Neural cell (in vitro differentiated cells): ENCODE data around the gene ROR1. TPM values are rescaled to one million over a fixed set of nuclear protein-coding genes. Genes with fewer than 3 reads are reported as not detected.

Experiments
- H2AFZ ChIP-seq: fragments of 200-600, 300-800 bp; sonication (generic), shearing (Covaris generic); 2 replicates; pipeline ENCODE4 v1.6.0; 2014; ENCODE audit warnings: low read depth, mild to moderate bottlenecking, antibody characterized with exemption, low read length, moderate library complexity
- H3F3A ChIP-seq: fragments of 200-600 bp; shearing (Covaris generic); 2 replicates; pipeline ENCODE4 v1.6.1; 2016; ENCODE audit warnings: mild to moderate bottlenecking, moderate library complexity, mixed read lengths, antibody characterized with exemption, low read length; ENCODE audit not compliant: insufficient read depth, poor library complexity, severe bottlenecking
- H3K27ac ChIP-seq: fragments of 200-600, 300-800 bp; sonication (generic), shearing (Covaris generic); 2 replicates; pipeline ENCODE4 v1.5.1; 2014; ENCODE audit warnings: mild to moderate bottlenecking, low read length, moderate library complexity
- H3K27me3 ChIP-seq: fragments of 300-800, 200-600 bp; sonication (generic), shearing (Covaris generic); 2 replicates; pipeline ENCODE4 v1.6.0; 2014; ENCODE audit warnings: mild to moderate bottlenecking, low read depth, low read length, moderate library complexity; ENCODE audit not compliant: insufficient read depth
- H3K36me3 ChIP-seq: fragments of 300-800, 200-600 bp; sonication (generic), shearing (Covaris generic); 2 replicates; pipeline ENCODE4 v1.5.1; 2014; ENCODE audit warnings: mild to moderate bottlenecking, antibody characterized with exemption, low read length, moderate library complexity; ENCODE audit not compliant: insufficient read depth
- H3K4me2 ChIP-seq: fragments of 300-800, 200-600 bp; sonication (generic), shearing (Covaris generic); 2 replicates; pipeline ENCODE4 v1.6.0; 2014; ENCODE audit warnings: mild to moderate bottlenecking, low read length
- H3K4me3 ChIP-seq: fragments of 300-800, 200-600 bp; sonication (generic), shearing (Covaris generic); 2 replicates; pipeline ENCODE4 v1.5.1; 2014; ENCODE audit warnings: mild to moderate bottlenecking, low read length, moderate library complexity
- H3K79me2 ChIP-seq: fragments of 200-600 bp; shearing (Covaris generic); replicated peaks from 2 replicates; pipeline ENCODE4 v1.6.0; 2014; ENCODE audit warnings: mild to moderate bottlenecking, low read length, moderate library complexity; ENCODE audit not compliant: insufficient read depth
- H3K9ac ChIP-seq: fragments of 300-800, 200-600 bp; sonication (generic), shearing (Covaris generic); 2 replicates; pipeline ENCODE4 v1.6.1; 2016; ENCODE audit warnings: mild to moderate bottlenecking, low read length, mixed read lengths
- H3K9me2 ChIP-seq: fragments of 200-600 bp; shearing (Covaris generic); 2 replicates; pipeline ENCODE4 v1.6.1; 2016; ENCODE audit warnings: mild to moderate bottlenecking, low read length, mixed read lengths; ENCODE audit not compliant: insufficient read depth
- H3K9me3 ChIP-seq: fragments of 200-600, 300-800 bp; sonication (generic), shearing (Covaris generic); 2 replicates; pipeline ENCODE4 v1.6.1; 2016; ENCODE audit warnings: mild to moderate bottlenecking, mixed run types, low read length, moderate library complexity, mixed read lengths
- H4K20me1 ChIP-seq: fragments of 200-600 bp; shearing (Covaris generic); 2 replicates; pipeline ENCODE4 v1.6.1; 2016; ENCODE audit warnings: mild to moderate bottlenecking, mixed run types; ENCODE audit not compliant: insufficient read depth
- EP300 ChIP-seq: fragments of 450-650 bp; conservative IDR thresholded peaks from 2 replicates; pipeline ENCODE4 v1.6.1; 2014; ENCODE audit warnings: antibody characterized with exemption, mild to moderate bottlenecking, moderate library complexity; ENCODE audit not compliant: poor library complexity, severe bottlenecking
- EZH2 ChIP-seq: fragments of 200-600, 300-800 bp; shearing (Covaris generic), sonication (generic); IDR thresholded peaks from 2 replicates; pipeline ENCODE4 v1.6.1; 2014; ENCODE audit warnings: antibody characterized with exemption, low read length, borderline replicate concordance, mild to moderate bottlenecking; ENCODE audit not compliant: insufficient read depth, poor library complexity, severe bottlenecking
- MXI1 ChIP-seq: fragments of 450-650 bp; conservative IDR thresholded peaks from 2 replicates; pipeline ENCODE4 v1.6.1; 2014; ENCODE audit warnings: antibody characterized with exemption, mild to moderate bottlenecking; ENCODE audit not compliant: poor library complexity, severe bottlenecking
- POLR2AphosphoS5 ChIP-seq: IDR thresholded peaks from 2 replicates; pipeline ENCODE4 v1.6.1; 2012
- RAD21 ChIP-seq: fragments of 450-650 bp; conservative IDR thresholded peaks from 2 replicates; pipeline ENCODE4 v1.6.1; 2014; ENCODE audit warnings: antibody characterized with exemption, mild to moderate bottlenecking, moderate library complexity
- SMC3 ChIP-seq: fragments of 450-650 bp; conservative IDR thresholded peaks from 2 replicates; pipeline ENCODE4 v1.6.1; 2014; ENCODE audit warnings: antibody characterized with exemption, mild to moderate bottlenecking, moderate library complexity; ENCODE audit not compliant: poor library complexity
- TAF1 ChIP-seq: IDR thresholded peaks from 2 replicates; pipeline ENCODE4 v1.6.1; 2012; ENCODE audit warnings: low read depth
- polyA plus RNA-seq: library from polyadenylated mRNA; depleted of rRNA; stranded (reverse); fragments of >200 nt; gene quantifications from 2 replicates; pipeline ENCODE4 v1.2.3, GENCODE V29; 2014
- TF ChIP-seq, protein P1 (sequence below): fragments of 450-650 bp; IDR thresholded peaks from 2 replicates; pipeline ENCODE4 v1.5.1; 2014; ENCODE audit warnings: antibody characterized with exemption, mild to moderate bottlenecking, moderate library complexity; ENCODE audit not compliant: poor library complexity, severe bottlenecking
- TF ChIP-seq, protein P2 (sequence below): IDR thresholded peaks from 2 replicates; pipeline ENCODE4 v1.6.1; 2012; ENCODE audit warnings: borderline replicate concordance

The ROR1 gene
- polyA plus RNA-seq, 1 donor from 2014 or later = 0.27 TPM

DNA sequence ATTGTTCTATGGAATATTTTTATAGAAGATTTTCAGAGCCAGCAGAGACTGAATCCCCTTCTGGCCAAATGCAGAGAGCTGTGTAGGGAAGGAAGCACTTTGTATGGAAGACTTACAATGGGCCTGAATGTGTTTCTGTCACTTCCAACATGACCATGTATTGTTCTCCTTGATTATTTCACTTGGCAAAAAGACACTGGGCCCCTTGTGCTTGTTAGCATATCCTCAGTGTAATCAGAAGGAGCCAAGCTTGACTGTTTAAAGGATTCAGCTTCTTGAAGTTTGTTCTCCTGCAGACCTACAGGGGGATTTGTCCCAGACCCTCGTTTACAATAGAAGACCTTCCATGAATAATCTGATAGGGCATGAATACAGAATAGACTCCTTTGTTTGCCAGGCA lies 381.5 kb downstream of the ROR1 start:
- H2AFZ ChIP-seq = no peak overlapping the region
- H3K9ac ChIP-seq = no peak overlapping the region
- H3K4me2 ChIP-seq = no peak overlapping the region
- no peaks in the 10 kb centered on the region for H3K9me3 ChIP-seq
- no peaks in the 10 kb centered on the region for H4K20me1 ChIP-seq
- no peaks in the 10 kb centered on the region for H3F3A ChIP-seq
- TF ChIP-seq MXI1 (no peak), RAD21 (no peak), EZH2 (no peak), POLR2AphosphoS5 (no peak), EP300 (no peak), SMC3 (no peak), TAF1 (no peak)
- TF ChIP-seq, protein P1, sequence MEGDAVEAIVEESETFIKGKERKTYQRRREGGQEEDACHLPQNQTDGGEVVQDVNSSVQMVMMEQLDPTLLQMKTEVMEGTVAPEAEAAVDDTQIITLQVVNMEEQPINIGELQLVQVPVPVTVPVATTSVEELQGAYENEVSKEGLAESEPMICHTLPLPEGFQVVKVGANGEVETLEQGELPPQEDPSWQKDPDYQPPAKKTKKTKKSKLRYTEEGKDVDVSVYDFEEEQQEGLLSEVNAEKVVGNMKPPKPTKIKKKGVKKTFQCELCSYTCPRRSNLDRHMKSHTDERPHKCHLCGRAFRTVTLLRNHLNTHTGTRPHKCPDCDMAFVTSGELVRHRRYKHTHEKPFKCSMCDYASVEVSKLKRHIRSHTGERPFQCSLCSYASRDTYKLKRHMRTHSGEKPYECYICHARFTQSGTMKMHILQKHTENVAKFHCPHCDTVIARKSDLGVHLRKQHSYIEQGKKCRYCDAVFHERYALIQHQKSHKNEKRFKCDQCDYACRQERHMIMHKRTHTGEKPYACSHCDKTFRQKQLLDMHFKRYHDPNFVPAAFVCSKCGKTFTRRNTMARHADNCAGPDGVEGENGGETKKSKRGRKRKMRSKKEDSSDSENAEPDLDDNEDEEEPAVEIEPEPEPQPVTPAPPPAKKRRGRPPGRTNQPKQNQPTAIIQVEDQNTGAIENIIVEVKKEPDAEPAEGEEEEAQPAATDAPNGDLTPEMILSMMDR = no peak
- TF ChIP-seq, protein P2, sequence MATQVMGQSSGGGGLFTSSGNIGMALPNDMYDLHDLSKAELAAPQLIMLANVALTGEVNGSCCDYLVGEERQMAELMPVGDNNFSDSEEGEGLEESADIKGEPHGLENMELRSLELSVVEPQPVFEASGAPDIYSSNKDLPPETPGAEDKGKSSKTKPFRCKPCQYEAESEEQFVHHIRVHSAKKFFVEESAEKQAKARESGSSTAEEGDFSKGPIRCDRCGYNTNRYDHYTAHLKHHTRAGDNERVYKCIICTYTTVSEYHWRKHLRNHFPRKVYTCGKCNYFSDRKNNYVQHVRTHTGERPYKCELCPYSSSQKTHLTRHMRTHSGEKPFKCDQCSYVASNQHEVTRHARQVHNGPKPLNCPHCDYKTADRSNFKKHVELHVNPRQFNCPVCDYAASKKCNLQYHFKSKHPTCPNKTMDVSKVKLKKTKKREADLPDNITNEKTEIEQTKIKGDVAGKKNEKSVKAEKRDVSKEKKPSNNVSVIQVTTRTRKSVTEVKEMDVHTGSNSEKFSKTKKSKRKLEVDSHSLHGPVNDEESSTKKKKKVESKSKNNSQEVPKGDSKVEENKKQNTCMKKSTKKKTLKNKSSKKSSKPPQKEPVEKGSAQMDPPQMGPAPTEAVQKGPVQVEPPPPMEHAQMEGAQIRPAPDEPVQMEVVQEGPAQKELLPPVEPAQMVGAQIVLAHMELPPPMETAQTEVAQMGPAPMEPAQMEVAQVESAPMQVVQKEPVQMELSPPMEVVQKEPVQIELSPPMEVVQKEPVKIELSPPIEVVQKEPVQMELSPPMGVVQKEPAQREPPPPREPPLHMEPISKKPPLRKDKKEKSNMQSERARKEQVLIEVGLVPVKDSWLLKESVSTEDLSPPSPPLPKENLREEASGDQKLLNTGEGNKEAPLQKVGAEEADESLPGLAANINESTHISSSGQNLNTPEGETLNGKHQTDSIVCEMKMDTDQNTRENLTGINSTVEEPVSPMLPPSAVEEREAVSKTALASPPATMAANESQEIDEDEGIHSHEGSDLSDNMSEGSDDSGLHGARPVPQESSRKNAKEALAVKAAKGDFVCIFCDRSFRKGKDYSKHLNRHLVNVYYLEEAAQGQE = no peak
- no peaks in the 10 kb centered on the region for H3K27me3 ChIP-seq
- H3K9me2 ChIP-seq = no peaks in the 10 kb centered on the region
- H3K36me3 ChIP-seq = no peaks in the 10 kb centered on the region
- H3K4me3 ChIP-seq = no peak overlapping the region
- no peaks in the 10 kb centered on the region for H3K79me2 ChIP-seq
- no peak overlapping the region for H3K27ac ChIP-seq

DNA sequence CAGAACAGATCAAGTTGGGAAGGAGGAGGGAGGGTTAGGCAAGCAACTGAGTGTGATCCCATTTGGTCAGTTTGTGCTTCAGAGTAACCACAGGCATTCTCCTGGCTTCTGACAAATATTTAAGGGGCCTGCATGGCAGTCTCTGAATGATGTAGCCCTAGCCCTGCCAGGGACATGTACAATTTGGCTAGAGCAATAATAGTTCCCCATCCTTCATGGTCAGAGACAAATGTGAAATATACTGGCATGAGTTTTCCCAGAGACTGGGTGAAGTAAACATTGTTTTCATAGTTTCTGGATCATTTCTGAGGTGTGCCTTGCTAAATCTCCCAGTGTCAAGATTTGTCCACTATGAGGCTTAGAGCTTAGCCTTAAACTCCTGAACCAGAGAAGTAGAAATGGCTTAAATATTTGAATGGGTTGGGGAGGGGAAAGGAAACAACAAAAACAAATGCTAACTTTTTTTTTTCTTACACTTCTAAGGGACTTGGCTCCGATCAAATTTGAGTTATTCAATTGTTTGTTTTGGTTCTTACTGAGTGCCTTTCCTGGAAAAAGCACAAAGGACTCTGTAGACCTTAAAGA lies 387.6 kb downstream of the ROR1 start:
- Histone ChIP-seq H4K20me1 (no peaks in the 10 kb centered on the region), H3K9me3 (no peaks in the 10 kb centered on the region), H3K79me2 (no peaks in the 10 kb centered on the region), H3K4me3 (no peak overlapping the region), H2AFZ (no peak overlapping the region), H3K27ac (no peak overlapping the region), H3K4me2 (no peak overlapping the region), H3K9ac (no peak overlapping the region), H3K9me2 (no peaks in the 10 kb centered on the region), H3K27me3 (no peaks in the 10 kb centered on the region), H3K36me3 (no peaks in the 10 kb centered on the region), H3F3A (no peaks in the 10 kb centered on the region)
- TF ChIP-seq SMC3 (no peak), POLR2AphosphoS5 (no peak), TAF1 (no peak), EP300 (no peak), RAD21 (no peak), EZH2 (no peak), MXI1 (no peak)
- TF ChIP-seq, protein P2 = no peak
- TF ChIP-seq, protein P1 = no peak
